ENCODE results near the gene PSD4. TPM values are rescaled to one million over a fixed set of nuclear protein-coding genes. Genes with fewer than 3 reads are reported as not detected.

PSD4 gene
- total and polyA plus RNA-seq, 2 of the 4 experiments (the other 2 are of a cell fraction): 0.36 to 0.70 TPM

DNA sequence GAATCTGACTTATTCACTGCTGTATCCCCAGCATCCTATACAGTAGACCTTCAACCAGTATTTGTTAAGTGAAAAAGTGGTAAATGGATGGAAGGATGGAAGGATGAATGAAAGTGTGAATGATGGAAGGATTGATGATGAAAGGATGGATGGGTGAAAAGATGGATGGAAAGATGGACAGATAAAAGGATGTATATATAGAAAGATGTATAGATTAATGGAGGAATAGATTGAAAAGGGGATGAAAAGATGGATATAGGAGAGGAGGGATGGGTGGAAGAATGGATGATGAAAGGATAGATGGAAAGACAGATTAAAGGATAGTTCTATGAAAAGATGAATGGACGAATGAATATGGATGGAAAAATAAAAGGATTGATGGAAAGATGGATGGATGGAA, 50.0 kb downstream of the PSD4 start:
- Histone ChIP-seq H2AK5ac (ENCODE audit: low read depth, low read length) (no peak overlapping the region), H3K27ac (ENCODE audit: insufficient read depth, low read length) (no peak overlapping the region), H4K5ac (ENCODE audit: low read depth, low read length) (no peak overlapping the region), H3K79me1 (ENCODE audit: low read depth in 1 of 2, low read length in 2 of 2) (no peaks in the 10 kb centered on the region), H3K4me1 (ENCODE audit: control insufficient read depth, insufficient read depth, low read length) (0 out of 2 replicates have a peak, but pooled peaks cover 2% of the 10 kb centered on the region), H4K20me1 (ENCODE audit: insufficient read depth, low read length) (no peaks in the 10 kb centered on the region), H2BK5ac (ENCODE audit: low read depth, low read length, poor library complexity, severe bottlenecking) (peak overlapping the region; percentile 24), H3K4me2 (ENCODE audit: low read depth, low read length) (no peak overlapping the region), H3K36me3 (ENCODE audit: control insufficient read depth, insufficient read depth, low read length) (no peaks in the 10 kb centered on the region), H3K56ac (ENCODE audit: extremely low read depth, insufficient read depth, low read length) (no peak overlapping the region), H3K18ac (ENCODE audit: low read depth, low read length) (no peak overlapping the region), H3K9me1 (ENCODE audit: insufficient read depth, low read length) (no peaks in the 10 kb centered on the region), H2AK9ac (replicated peaks; ENCODE audit: low read depth, low read length, poor library complexity) (no peak overlapping the region), H4K91ac (ENCODE audit: insufficient read depth, low read depth, low read length) (no peak overlapping the region), H2BK20ac (ENCODE audit: low read depth, low read length) (no peak overlapping the region), H3K4me3 (ENCODE audit: insufficient read depth, low read depth, low read length) (no peak overlapping the region), H3K14ac (replicated peaks; ENCODE audit: low read depth, low read length) (no peak overlapping the region), H3K9me3 (ENCODE audit: control insufficient read depth, insufficient read depth, low read length) (no peaks in the 10 kb centered on the region), H2AFZ (replicated peaks; ENCODE audit: low read length, poor library complexity) (no peak overlapping the region), H2BK120ac (ENCODE audit: low read depth, low read length) (no peak overlapping the region), H4K8ac (ENCODE audit: low read depth in 2 of 2, low read length in 2 of 2) (no peak overlapping the region), H3K4ac (ENCODE audit: low read depth, low read length) (no peak overlapping the region), H3K27me3 (ENCODE audit: control insufficient read depth, insufficient read depth, low read length) (peaks cover 9% of the 10 kb centered on the region), H3K9ac (ENCODE audit: low read depth, low read length) (no peak overlapping the region), H2BK15ac (ENCODE audit: low read depth, low read length) (no peak overlapping the region), H3K23ac (ENCODE audit: low read depth, low read length) (no peak overlapping the region)
- no TSS peak for BruUV-seq (replicated peaks)
- DNase-seq (no peak), ATAC-seq (ENCODE audit: low read depth) (no peak)
- in situ Hi-C loops (cut with MboI; ENCODE audit: low sequenced_read_pairs): no loop called here
- dilution Hi-C loops (cut with HindIII; ENCODE audit: low sequenced_read_pairs, unreplicated experiment): no loop called here
- 100% methylated on average over 1 of the region's 1 CpG; no CpG with 5 or more reads in 1 of the 2 experiments for WGBS, 2 experiments (ENCODE audit: extremely low coverage in 2 of 2, insufficient read length in 1 of 2)
- CTCF ChIA-PET: no interaction called here
- intact Hi-C loops (cut with micrococcal nuclease): no loop called here
- no peak for TF ChIP-seq FOS (IDR thresholded peaks at IDR 0.05; ENCODE audit: low read depth, low read length)
- TF ChIP-seq USF2 (IDR thresholded peaks at IDR 0.05; ENCODE audit: low read depth, low read length): no peak
- no peak for TF ChIP-seq CTCF (conservative IDR thresholded peaks at IDR 0.05; ENCODE audit: low read depth, low read length)
- TF ChIP-seq MAFK (IDR thresholded peaks at IDR 0.05; ENCODE audit: low read depth, low read length): no peak
- TF ChIP-seq CEBPB (IDR thresholded peaks at IDR 0.05; ENCODE audit: low read depth, low read length): no peak
- no peak for TF ChIP-seq MAZ (IDR thresholded peaks at IDR 0.05; ENCODE audit: borderline replicate concordance, low read depth, low read length)
- TF ChIP-seq CHD1 (IDR thresholded peaks at IDR 0.05; ENCODE audit: low read depth, low read length): no peak
- no peak for TF ChIP-seq ELK1 (IDR thresholded peaks at IDR 0.05; ENCODE audit: borderline replicate concordance, low read depth, low read length)
- TF ChIP-seq RFX5 (IDR thresholded peaks at IDR 0.05; ENCODE audit: low read depth, low read length): no peak
- TF ChIP-seq RAD21 (IDR thresholded peaks at IDR 0.05; ENCODE audit: low read length): no peak
- no peak for TF ChIP-seq BHLHE40 (IDR thresholded peaks at IDR 0.05; ENCODE audit: low read depth, low read length)
- TF ChIP-seq RCOR1 (IDR thresholded peaks at IDR 0.05; ENCODE audit: insufficient replicate concordance, low read length): no peak
- TF ChIP-seq NFE2L2 (IDR thresholded peaks at IDR 0.05; ENCODE audit: low read depth, low read length): no peak
- TF ChIP-seq MXI1 (IDR thresholded peaks at IDR 0.05; ENCODE audit: borderline replicate concordance, low read depth, low read length): no peak
- no peak for TF ChIP-seq SMC3 (IDR thresholded peaks at IDR 0.05; ENCODE audit: low read depth, low read length)
- TF ChIP-seq POLR2A (IDR thresholded peaks at IDR 0.05; ENCODE audit: low read depth, low read length): no peak
- POLR2A ChIA-PET (ENCODE audit: unreplicated experiment): no interaction called here
